GM21423 (cell line): Measurements from ENCODE around the gene CTSZ.
A peak's percentile ranks its signal among the peaks of the same experiment; 100 is the strongest.

Experiments
- ATAC-seq: cut with Tn5 transposase; IDR thresholded peaks from one replicate; pipeline ENCODE4 v1.9.1; 2021; ENCODE audit warnings: mild to moderate bottlenecking, moderate library complexity; ENCODE audit not compliant: unreplicated experiment

The CTSZ gene

DNA sequence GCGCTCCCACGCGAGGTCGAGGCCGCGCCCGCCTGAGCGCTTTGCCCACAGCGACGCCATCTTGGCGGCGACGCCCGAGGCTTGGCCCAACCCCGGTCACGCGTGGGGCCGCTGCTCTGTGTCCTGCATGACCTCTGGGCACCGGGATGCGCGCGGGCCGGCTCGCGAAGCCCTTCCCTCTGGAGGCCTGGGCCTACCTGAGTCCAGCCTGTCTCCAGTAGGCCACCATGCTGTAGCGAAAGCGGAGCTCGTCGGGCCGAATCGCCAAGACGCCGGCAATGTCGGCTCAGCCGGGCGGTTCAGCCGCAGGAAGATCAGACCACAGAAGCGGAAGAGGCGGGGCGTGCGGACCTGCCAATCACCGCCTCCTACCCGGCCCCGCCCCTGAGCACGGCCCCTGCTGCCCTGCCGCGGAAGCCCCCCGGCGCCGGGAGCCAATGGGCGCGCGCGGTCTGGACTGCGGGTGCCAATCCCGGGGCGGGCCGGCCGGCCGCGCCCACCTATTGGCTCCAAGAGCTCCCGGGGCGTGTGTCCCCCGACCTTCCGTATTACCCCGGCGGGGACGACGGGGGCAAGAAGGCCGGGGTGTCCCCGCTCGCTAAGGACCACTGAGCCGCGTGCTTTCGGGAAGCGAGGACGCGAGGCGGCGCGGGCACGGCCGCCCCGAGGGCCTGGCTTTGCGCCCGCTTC is 25.1 kb upstream of the CTSZ start, which contains the start of gene ATP5F1E:
Gene ATP5F1E (minus strand): TSS at position 313 of the 690 bp plus-strand sequence. CDS start 84 bp downstream, at position 229.
- ATAC-seq: peak; percentile 97

- no peak for ATAC-seq
Observed at GRCh38 chr20:59031564-59032022, 24.5 kb upstream of the CTSZ start.

DNA sequence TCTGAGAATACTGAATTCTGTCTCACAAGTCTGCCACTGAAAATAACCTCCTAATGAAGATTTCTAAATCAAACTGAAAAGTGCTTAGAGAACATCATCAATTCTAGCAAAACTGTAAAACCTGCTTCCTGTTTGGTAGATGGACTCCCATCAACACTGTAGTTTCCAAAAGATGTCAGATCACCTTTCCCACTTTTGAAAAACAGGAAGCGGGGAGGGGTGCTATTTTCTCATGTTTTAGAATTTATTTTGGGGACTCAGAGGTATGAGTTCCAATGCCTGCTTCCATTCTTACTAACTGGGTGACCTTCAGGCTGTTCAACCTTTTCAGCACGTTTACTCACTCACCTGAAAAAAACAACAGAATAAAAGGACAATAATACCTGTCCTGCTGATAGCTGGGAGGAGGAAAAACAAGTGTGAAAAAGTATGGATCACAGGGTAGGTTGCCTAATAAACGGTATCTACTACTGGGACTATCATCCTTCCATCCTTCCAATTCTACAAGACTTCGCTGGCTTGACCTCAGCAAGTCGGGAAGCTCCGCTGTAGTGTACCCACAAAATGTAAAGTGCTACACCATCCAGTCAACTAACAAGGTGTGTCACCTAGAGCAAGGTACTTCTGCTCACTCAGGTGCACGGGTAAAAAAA is 24.0 kb upstream of the CTSZ start:
- ATAC-seq: no peak

GRCh38 chr20:59028812-59029211 is 21.8 kb upstream of the CTSZ start:
- ATAC-seq: no peak

DNA sequence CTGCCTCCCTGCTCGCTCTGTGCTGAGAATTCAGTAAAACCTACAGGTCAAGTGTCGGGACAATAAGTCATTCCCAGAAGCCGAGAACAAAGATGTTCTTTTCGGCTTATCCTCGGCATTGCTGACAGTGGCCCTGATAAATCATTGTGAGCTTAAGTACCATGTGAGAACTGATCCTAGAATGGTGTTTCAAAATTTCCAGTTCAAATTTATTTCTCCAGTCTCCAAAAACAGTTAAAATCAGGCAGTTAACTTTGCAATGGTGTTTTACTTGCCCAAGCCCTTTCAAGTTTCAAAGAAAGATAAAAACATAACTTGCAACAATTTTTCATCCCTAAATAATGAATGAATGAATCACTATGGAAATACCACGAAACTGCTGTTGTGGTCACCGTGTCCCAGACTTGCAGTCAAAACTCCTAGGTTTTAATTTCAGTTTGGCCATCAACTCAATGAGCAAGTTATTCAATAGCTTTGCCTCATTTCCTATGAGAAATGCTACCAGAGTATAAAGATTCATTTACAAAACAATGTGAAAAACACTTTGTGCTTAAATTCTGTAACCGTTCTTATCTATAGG is 20.8 kb upstream of the CTSZ start:
- no peak for ATAC-seq

DNA sequence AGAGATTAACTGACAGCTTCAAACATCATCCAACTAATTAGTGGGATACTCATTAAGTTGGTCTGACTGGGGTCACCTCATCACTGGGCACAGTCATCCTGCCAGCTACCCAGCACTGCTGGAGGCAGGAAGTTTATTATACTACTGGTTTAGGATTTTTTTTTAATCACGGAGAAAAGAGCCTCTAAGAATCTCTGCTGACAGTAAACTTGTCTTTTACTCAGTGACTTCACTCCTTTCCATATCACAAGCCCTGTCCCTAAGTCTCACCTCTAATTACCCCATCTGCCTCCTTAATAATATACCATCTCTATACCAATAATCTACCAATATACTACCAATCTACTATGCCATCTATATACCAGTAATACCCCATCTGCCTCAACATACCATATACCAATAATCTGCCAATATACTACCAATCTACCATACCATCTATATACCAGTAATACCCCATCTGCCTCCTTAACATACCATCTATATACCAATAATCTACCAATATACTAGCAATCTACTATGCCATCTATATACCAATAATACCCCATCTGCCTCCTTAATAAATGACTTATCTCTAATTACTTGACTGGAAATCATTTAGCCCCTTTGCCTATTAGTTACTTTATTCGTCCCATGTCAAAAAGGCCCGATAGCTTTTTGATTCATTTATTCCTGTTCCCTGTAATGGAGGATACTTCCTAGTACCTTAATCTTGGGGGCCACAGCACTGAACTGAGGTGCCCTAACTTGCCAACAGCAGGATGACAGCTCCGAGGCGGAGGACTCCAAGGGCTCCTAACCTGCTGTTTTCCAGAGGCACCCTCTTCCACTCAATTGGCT is 20.1 kb upstream of the CTSZ start:
- ATAC-seq: no peak

DNA sequence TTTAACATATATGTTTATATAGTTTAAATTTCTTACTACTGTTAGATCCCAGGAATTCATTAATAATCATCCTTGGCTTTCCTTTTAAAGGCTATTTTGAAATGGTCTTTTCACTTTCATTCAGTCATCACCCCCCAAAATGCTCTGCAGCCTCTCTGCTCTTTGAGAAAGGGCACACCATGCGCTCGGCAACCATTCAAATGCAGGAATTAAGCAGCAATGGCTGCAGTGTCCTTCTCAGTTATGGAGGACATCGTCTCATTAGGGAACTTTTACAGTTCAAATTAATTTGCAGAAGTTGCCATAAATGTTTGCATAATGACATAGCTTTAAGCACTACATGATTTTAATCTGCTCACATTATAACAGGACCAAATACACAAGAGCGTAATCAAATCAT is 18.5 kb upstream of the CTSZ start:
- ATAC-seq: no peak

DNA sequence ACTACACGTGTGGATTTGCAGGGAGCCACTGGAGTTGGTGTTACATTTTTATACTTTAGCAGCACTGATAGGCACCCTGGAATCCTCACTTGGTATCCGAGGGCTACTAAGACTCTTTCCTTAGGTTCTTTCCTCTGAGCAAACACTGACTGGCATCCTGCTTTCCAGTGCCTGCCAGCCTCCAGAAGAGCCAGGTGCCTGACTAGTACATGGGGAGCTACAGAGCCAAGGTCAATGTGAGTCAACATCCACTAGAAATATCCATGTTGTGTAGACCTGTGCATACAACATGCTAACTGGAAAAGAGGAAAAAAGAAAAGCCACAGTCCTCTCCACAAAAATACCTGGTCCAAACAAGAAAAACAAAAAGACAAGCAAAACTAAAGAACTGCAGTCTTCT is 18.0 kb upstream of the CTSZ start:
- no peak for ATAC-seq

DNA sequence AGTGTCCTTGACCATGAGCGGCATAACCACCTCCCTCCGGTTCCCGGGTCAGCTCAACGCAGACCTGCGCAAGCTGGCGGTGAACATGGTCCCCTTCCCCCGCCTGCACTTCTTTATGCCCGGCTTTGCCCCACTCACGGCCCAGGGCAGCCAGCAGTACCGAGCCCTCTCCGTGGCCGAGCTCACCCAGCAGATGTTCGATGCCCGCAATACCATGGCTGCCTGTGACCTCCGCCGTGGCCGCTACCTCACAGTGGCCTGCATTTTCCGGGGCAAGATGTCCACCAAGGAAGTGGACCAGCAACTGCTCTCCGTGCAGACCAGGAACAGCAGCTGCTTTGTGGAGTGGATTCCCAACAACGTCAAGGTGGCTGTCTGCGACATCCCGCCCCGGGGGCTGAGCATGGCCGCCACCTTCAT is 17.1 kb upstream of the CTSZ start:
- ATAC-seq: no peak

DNA sequence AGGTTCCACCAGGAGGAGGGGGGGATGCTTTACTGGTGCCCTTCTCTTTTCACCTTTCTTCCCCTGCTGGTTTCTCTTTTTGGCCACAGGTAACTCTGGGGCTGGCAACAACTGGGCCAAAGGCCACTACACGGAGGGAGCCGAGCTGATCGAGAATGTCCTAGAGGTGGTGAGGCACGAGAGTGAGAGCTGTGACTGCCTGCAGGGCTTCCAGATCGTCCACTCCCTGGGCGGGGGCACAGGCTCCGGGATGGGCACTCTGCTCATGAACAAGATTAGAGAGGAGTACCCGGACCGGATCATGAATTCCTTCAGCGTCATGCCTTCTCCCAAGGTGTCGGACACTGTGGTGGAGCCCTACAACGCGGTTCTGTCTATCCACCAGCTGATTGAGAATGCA is 16.6 kb upstream of the CTSZ start:
- ATAC-seq: no peak

GRCh38 chr20:59022754-59023153 is 15.7 kb upstream of the CTSZ start:
- no peak for ATAC-seq

DNA sequence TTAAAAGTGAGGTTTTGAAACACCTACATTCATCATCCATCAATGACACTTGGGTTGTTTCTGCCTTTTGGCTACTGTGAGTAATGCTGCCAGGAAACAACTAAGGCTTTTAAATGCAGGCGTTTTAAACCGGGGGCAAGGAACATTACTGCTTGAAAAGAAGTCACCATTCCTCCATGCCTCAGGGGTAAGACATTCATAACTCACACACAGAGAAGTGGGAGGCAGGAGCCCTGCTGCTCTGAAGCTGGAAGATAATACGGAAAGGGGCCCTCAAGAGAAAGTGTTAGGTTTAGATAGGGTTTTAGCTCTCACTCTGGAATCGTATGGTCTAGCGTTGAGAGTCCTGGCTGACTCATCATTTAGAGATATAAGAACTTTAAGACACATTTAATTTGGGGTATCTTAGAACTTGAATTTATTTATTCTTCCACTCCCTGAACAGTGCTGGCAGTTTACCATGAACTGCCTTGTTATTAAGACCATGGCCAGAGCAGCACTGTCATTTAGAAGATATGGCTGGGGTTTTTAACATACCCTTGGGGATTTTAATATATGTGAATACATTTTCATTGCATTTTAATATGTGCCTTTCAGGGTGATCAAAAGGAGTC is 14.0 kb upstream of the CTSZ start:
- no peak for ATAC-seq

DNA sequence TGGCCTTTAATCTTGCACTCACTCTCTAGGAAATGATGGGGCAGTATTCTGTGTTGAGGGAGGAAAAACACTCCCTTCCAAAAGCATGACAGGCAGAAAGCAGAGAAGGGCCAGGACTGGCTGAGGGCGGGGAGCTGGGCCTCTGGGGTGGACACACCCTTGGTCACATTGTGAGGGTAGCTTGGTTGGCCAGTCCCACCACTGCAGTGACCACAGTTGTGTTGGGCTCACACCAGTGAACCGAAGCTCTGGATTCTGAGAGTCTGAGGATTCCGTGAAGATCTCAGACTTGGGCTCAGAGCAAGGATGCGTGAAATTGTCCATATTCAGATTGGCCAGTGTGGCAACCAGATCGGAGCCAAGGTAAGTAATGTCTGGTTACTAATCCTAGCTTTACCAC is 12.2 kb upstream of the CTSZ start, which contains the start of gene TUBB1:
Gene TUBB1 (plus strand): TSS at position 213 of the 400 bp plus-strand sequence. CDS start 94 bp downstream, at position 307.
- no peak for ATAC-seq

- ATAC-seq: no peak
Observed at GRCh38 chr20:59018817-59019216, 11.8 kb upstream of the CTSZ start.

- ATAC-seq: no peak
Observed at GRCh38 chr20:59017493-59018231, 10.6 kb upstream of the CTSZ start.

DNA sequence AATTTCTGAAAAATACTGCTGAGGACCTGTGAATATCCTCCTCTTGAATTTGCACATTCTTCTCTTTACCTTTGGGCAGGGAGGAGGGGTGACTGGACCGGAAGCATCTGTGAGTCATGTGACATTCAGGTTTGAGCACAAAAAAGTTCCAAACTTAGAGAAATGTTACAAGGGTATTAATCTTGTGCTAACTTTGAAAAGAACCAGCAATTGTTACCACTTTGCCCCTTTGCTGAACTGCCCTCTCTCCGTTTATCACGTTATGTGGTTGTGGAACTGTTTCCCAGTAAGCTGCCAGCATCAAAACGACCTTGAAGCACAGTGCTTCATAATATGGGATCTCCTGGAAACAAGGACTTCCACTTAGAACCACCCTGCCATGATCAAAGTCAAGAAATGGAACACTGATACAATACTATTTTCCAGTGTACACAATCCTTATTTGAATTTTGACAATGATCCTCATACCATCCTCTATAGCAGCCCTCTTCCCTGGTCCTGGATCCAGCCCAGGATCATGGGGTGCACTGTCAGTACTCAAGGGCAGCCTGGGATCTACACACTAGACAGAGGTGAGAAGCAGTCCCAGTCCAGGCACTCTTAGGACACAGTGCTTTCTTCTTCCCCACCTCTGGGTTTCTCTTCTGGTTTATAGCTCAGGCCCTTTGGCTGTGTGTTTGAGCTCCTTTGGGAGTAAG is 9.9 kb upstream of the CTSZ start:
- ATAC-seq: no peak

DNA sequence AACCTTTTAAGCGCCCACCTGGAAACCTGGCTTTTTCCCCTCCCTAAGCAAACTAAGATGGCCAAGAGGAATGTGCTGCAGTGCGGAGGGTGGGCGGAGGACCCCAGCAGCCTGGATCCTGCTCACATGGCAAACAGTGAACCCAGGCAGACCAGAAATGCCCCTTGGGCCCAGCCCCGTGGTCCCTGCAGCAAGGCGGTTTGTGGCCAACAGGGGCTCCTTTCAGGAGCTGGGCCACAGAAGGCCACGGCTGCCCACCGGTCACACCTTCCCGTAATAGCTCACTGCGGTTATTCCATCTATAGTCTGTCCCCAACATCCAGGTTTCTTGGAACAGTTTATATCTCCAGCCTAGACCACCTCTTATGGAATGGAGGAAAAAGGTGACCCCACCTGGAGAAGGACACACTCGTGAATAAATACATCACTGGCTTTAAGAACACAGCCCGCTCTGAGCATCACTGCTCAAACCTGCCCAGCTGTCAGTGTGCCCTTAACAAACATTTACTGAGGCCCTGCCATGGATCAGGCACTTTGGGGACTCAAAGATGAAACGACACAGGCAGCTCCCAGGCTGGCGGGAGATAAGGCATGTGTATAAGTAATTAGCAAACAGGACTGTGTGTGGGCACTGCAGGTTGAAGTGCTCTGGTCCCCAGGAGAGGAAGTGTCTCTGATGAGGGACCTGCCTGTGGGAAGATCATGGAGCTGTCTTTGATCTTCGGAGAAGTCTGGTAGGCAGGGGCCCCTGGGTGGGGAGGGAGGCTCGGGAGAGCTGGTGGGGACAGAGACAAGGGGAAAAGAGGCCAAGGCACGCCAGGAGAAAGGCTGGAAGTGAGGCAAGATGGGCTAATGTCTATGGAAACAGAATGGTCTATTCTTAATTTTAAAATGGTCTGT is 9.0 kb upstream of the CTSZ start:
- no peak for ATAC-seq

DNA sequence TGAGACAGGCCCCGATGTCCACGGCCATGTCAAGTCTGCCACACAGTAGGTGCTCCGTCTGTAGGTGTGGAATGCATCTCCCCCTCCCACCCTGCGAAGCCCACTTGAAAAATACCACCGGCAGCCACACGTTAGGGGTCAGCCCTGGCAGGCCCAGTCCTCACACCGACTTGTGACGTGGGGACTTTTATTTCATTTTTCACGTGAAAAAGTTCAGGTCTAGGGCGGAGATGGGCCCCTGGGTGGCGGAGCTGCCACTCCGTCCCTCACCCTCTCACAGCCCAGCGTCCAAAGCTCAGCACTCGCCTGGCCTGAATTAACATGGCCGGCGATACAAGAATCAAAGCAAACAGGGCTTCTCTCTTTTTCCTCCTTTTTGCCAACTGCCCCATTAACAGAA is 8.4 kb upstream of the CTSZ start:
- ATAC-seq: no peak
